Measurements from ENCODE around the gene SLC13A5.
"Not testable (repeated sequence)": the region's sequence is repeated elsewhere in the genome, so short reads cannot be mapped to it uniquely, and the experiment has no call there.

The SLC13A5 gene

GRCh38 chr17:6669479-6670212, 43.5 kb downstream of the SLC13A5 start:
- peaks cover 20% of the 10 kb centered on the region for H3K27me3 ChIP-seq (ENCODE audit: insufficient read depth, low read length)
- no peaks in the 10 kb centered on the region for H3K36me3 ChIP-seq (ENCODE audit: insufficient read depth, low read depth, low read length)
- no peak overlapping the region for H3K27ac ChIP-seq (ENCODE audit: low read length)
- no peaks in the 10 kb centered on the region for H3K4me1 ChIP-seq (ENCODE audit: insufficient read depth, low read length)
- no peaks in the 10 kb centered on the region for H3K9me3 ChIP-seq (ENCODE audit: insufficient read depth, low read depth, low read length)
- H3K9ac ChIP-seq (ENCODE audit: low read depth, low read length) = no peak overlapping the region
- no peak overlapping the region for H3K4me3 ChIP-seq (ENCODE audit: low read length)

- Histone ChIP-seq H3K36me3 (ENCODE audit: insufficient read depth, low read depth, low read length) (no peaks in the 10 kb centered on the region), H3K4me1 (ENCODE audit: insufficient read depth, low read length) (no peaks in the 10 kb centered on the region), H3K27ac (ENCODE audit: low read length) (no peak overlapping the region), H3K9me3 (ENCODE audit: insufficient read depth, low read depth, low read length) (no peaks in the 10 kb centered on the region), H3K4me3 (ENCODE audit: low read length) (no peak overlapping the region), H3K27me3 (ENCODE audit: insufficient read depth, low read length) (peaks cover 23% of the 10 kb centered on the region), H3K9ac (ENCODE audit: low read depth, low read length) (no peak overlapping the region)
Measured at GRCh38 chr17:6668727-6669425, 44.3 kb downstream of the SLC13A5 start.

GRCh38 chr17:6668219-6668618, 45.0 kb downstream of the SLC13A5 start:
- Histone ChIP-seq H3K36me3 (ENCODE audit: insufficient read depth, low read depth, low read length) (no peaks in the 10 kb centered on the region), H3K9ac (ENCODE audit: low read depth, low read length) (no peak overlapping the region), H3K27ac (ENCODE audit: low read length) (no peak overlapping the region), H3K4me3 (ENCODE audit: low read length) (no peak overlapping the region), H3K9me3 (ENCODE audit: insufficient read depth, low read depth, low read length) (no peaks in the 10 kb centered on the region), H3K27me3 (ENCODE audit: insufficient read depth, low read length) (peaks cover 24% of the 10 kb centered on the region), H3K4me1 (ENCODE audit: insufficient read depth, low read length) (no peaks in the 10 kb centered on the region)

DNA sequence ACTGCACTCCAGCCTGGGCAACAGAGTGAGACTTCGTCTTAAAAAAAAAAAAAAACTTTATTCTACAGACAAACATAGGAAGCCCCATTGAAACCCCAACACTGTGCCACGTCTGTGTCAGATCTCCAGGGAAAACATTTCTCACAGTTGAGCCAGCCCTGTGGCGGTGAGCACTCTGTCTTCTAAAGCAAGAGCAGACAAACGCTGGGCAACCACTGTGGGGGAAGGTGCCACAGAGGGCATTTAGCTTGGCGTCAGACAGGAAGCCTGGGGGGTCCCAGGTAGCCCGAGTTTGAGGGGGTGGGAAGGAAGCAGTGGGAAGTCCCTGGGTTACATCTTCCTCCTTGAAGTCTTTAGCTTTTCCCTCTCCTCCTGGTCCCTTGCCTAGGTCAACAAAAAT, 45.7 kb downstream of the SLC13A5 start:
- Histone ChIP-seq H3K27me3 (ENCODE audit: insufficient read depth, low read length) (peaks cover 24% of the 10 kb centered on the region), H3K9me3 (ENCODE audit: insufficient read depth, low read depth, low read length) (no peaks in the 10 kb centered on the region), H3K9ac (ENCODE audit: low read depth, low read length) (no peak overlapping the region), H3K4me3 (ENCODE audit: low read length) (no peak overlapping the region), H3K27ac (ENCODE audit: low read length) (no peak overlapping the region), H3K4me1 (ENCODE audit: insufficient read depth, low read length) (no peaks in the 10 kb centered on the region), H3K36me3 (ENCODE audit: insufficient read depth, low read depth, low read length) (no peaks in the 10 kb centered on the region)

DNA sequence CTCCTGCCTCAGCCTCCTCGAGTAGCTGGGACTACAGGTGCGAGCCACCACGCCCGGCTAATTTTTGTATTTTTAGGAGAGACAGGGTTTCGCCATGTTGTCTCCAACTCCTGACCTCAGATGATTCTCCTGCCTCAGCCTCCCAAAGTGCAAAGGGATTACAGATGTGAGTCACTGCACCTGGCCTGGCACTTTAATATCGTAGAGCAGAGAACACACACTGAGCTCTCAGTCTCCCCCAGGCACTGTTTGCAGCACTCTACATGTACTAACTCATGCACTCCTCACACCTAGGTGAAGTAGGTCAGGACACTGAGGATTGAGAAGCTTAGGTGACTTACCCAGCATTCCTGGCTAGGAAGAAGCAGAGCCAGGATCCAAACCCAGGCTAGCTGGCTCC, 46.6 kb downstream of the SLC13A5 start:
- Histone ChIP-seq H3K4me3 (ENCODE audit: low read length) (no peak overlapping the region), H3K36me3 (ENCODE audit: insufficient read depth, low read depth, low read length) (no peaks in the 10 kb centered on the region), H3K4me1 (ENCODE audit: insufficient read depth, low read length) (no peaks in the 10 kb centered on the region), H3K27me3 (ENCODE audit: insufficient read depth, low read length) (peaks cover 25% of the 10 kb centered on the region), H3K27ac (ENCODE audit: low read length) (no peak overlapping the region), H3K9ac (ENCODE audit: low read depth, low read length) (no peak overlapping the region), H3K9me3 (ENCODE audit: insufficient read depth, low read depth, low read length) (no peaks in the 10 kb centered on the region)

GRCh38 chr17:6666077-6666521, 47.1 kb downstream of the SLC13A5 start:
- Histone ChIP-seq H3K27me3 (ENCODE audit: insufficient read depth, low read length) (peaks cover 30% of the 10 kb centered on the region), H3K27ac (ENCODE audit: low read length) (no peak overlapping the region), H3K4me1 (ENCODE audit: insufficient read depth, low read length) (no peaks in the 10 kb centered on the region), H3K9ac (ENCODE audit: low read depth, low read length) (no peak overlapping the region), H3K9me3 (ENCODE audit: insufficient read depth, low read depth, low read length) (no peaks in the 10 kb centered on the region), H3K4me3 (ENCODE audit: low read length) (no peak overlapping the region), H3K36me3 (ENCODE audit: insufficient read depth, low read depth, low read length) (no peaks in the 10 kb centered on the region)

DNA sequence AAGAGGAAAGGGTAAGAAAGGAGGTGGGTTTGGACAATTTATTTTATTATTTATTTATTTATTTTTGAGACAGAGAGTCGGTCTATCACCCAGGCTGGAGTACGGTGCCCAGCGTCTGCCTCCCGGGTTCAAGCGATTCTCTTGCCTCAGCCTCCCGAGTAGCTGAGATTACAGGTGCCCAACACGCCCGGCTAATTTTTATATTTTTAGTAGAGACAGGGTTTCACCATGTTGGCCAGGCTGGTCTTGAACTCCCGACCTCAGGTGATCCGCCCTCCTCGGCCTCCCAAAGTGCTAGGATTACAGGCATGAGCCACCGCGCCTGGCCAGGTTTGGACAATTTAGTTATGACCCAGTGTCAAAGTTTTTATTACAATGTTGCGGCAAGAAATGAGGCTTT, 50.0 kb downstream of the SLC13A5 start:
- not testable (repeated sequence) for H3K27ac ChIP-seq (ENCODE audit: low read length); H3K4me1 ChIP-seq (ENCODE audit: insufficient read depth, low read length); H3K36me3 ChIP-seq (ENCODE audit: insufficient read depth, low read depth, low read length); H3K9me3 ChIP-seq (ENCODE audit: insufficient read depth, low read depth, low read length); H3K9ac ChIP-seq (ENCODE audit: low read depth, low read length); H3K4me3 ChIP-seq (ENCODE audit: low read length)
- peaks cover 53% of the 10 kb centered on the region for H3K27me3 ChIP-seq (ENCODE audit: insufficient read depth, low read length)

GRCh38 chr17:6661464-6661848, 51.7 kb downstream of the SLC13A5 start:
- no peaks in the 10 kb centered on the region for H3K36me3 ChIP-seq (ENCODE audit: insufficient read depth, low read depth, low read length)
- peaks cover 64% of the 10 kb centered on the region for H3K27me3 ChIP-seq (ENCODE audit: insufficient read depth, low read length)
- no peaks in the 10 kb centered on the region for H3K4me1 ChIP-seq (ENCODE audit: insufficient read depth, low read length)
- no peak overlapping the region for H3K4me3 ChIP-seq (ENCODE audit: low read length)
- no peak overlapping the region for H3K27ac ChIP-seq (ENCODE audit: low read length)
- no peak overlapping the region for H3K9ac ChIP-seq (ENCODE audit: low read depth, low read length)
- no peaks in the 10 kb centered on the region for H3K9me3 ChIP-seq (ENCODE audit: insufficient read depth, low read depth, low read length)

DNA sequence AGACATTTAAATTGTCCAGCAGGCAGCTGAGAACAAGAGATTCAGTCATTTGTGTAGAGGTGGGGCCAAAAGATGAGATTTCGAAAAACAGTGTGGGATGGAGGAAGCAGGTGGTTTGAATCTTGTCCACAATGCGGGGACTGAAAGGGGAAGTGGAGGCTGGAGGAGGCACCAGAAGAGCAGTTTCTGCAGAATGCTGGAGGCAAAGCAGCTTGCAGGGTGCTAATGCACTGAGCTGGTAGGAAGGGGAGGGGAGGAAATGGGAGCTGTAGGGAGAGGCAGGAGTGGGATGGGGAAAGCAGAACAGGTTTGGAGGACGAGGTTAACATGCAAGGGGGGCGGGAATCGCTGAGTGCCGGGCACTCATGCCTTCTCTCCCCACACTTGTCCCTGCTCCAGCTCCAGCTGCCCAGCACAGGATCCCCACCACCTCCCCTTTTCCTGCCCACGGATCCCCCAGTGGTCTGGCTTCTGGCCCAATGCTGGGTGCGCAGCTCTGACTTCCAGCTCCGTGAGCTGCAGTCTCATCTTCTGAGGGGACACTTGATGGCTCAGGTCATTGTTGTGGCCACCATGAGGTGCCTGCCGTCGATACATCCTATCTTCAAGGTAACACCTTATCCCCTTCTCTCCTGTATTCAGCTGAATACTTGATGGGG, 52.2 kb downstream of the SLC13A5 start:
- no peaks in the 10 kb centered on the region for H3K9me3 ChIP-seq (ENCODE audit: insufficient read depth, low read depth, low read length)
- no peak overlapping the region for H3K27ac ChIP-seq (ENCODE audit: low read length)
- peaks cover 65% of the 10 kb centered on the region for H3K27me3 ChIP-seq (ENCODE audit: insufficient read depth, low read length)
- no peak overlapping the region for H3K4me3 ChIP-seq (ENCODE audit: low read length)
- no peaks in the 10 kb centered on the region for H3K36me3 ChIP-seq (ENCODE audit: insufficient read depth, low read depth, low read length)
- no peak overlapping the region for H3K9ac ChIP-seq (ENCODE audit: low read depth, low read length)
- no peaks in the 10 kb centered on the region for H3K4me1 ChIP-seq (ENCODE audit: insufficient read depth, low read length)

GRCh38 chr17:6660101-6660500, 53.1 kb downstream of the SLC13A5 start:
- H3K4me1 ChIP-seq (ENCODE audit: insufficient read depth, low read length) = peaks cover 5% of the 10 kb centered on the region; the same call in 1 of the 2 replicates

DNA sequence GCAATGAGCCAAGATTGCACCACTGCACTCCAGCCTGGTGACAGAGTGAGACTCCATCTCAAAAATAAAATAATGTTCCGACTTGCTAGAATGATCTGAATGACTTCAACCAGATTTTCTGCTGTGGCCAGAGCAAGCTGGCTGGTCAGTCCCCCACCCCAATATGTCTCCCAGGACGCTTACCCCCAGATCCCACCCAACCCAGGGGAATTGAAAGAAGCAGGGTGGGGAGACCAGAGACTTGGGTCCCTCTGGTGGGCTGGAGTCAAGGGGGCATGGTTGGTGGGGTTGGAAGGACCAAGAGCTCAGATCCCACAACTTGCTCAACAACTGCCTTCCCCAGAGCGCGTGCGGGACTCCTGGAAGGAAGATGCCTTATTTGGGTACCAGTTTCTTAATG, 54.8 kb downstream of the SLC13A5 start:
- not testable (repeated sequence) for H3K27ac ChIP-seq (ENCODE audit: low read length); H3K9me3 ChIP-seq (ENCODE audit: insufficient read depth, low read depth, low read length); H3K4me3 ChIP-seq (ENCODE audit: low read length); H3K9ac ChIP-seq (ENCODE audit: low read depth, low read length); H3K36me3 ChIP-seq (ENCODE audit: insufficient read depth, low read depth, low read length)
- Histone ChIP-seq H3K4me1 (ENCODE audit: insufficient read depth, low read length) (peaks cover 14% of the 10 kb centered on the region; the same call in 1 of the 2 replicates), H3K27me3 (ENCODE audit: insufficient read depth, low read length) (peaks cover 75% of the 10 kb centered on the region)

More at GRCh38 chr17:6660101-6660500, 53.1 kb downstream of the SLC13A5 start:
- Histone ChIP-seq H3K36me3 (ENCODE audit: insufficient read depth, low read depth, low read length) (no peaks in the 10 kb centered on the region), H3K27me3 (ENCODE audit: insufficient read depth, low read length) (peaks cover 65% of the 10 kb centered on the region), H3K27ac (ENCODE audit: low read length) (no peak overlapping the region), H3K9ac (ENCODE audit: low read depth, low read length) (no peak overlapping the region), H3K9me3 (ENCODE audit: insufficient read depth, low read depth, low read length) (no peaks in the 10 kb centered on the region), H3K4me3 (ENCODE audit: low read length) (no peak overlapping the region)
